Keratinocyte (primary cell): Measurements from ENCODE around the gene PDXDC1. TPM values are rescaled to one million over a fixed set of nuclear protein-coding genes. Genes with fewer than 3 reads are reported as not detected.
A peak's percentile ranks its signal among the peaks of the same experiment; 100 is the strongest.
"Not testable (repeated sequence)": the region's sequence is repeated elsewhere in the genome, so short reads cannot be mapped to it uniquely, and the experiment has no call there.

Experiments used
- DNase-seq: peaks from one replicate; pipeline ENCODE4 v3.0.0-alpha.2; 2011; ENCODE audit warnings: low read depth, missing footprints, low spot score
- FAIRE-seq: peaks from 2 replicates; lab custom pipeline; 2011; peaks lifted over from hg19 to GRCh38; lab: Jason Lieb, UNC
- H2AFZ ChIP-seq: 2 replicates; pipeline ENCODE4 v1.6.0; 2012; ENCODE audit warnings: low read length, control low read depth, inconsistent platforms; ENCODE audit not compliant: control insufficient read depth
- H3K27ac ChIP-seq: 2 replicates; pipeline ENCODE4 v1.5.1; 2011; ENCODE audit warnings: low read length; ENCODE audit not compliant: control insufficient read depth, insufficient read depth
- H3K27me3 ChIP-seq: 3 replicates; pipeline ENCODE4 v1.6.0; 2011; ENCODE audit warnings: low read length; ENCODE audit not compliant: control insufficient read depth, insufficient read depth; ENCODE audit errors: extremely low read depth
- H3K36me3 ChIP-seq, 2 experiments: 2 replicates in 1 of 2; 3 replicates in 1 of 2; pipeline ENCODE4 v1.5.1; 2011; ENCODE audit warnings: low read length in 2 of 2, mild to moderate bottlenecking in 1 of 2; ENCODE audit not compliant: control insufficient read depth in 2 of 2, insufficient read depth in 2 of 2; ENCODE audit errors: extremely low read depth in 1 of 2
- H3K4me1 ChIP-seq: 3 replicates; pipeline ENCODE4 v1.5.1; 2011; ENCODE audit warnings: low read length; ENCODE audit not compliant: control insufficient read depth, insufficient read depth; ENCODE audit errors: extremely low read depth
- H3K4me2 ChIP-seq: 3 replicates; pipeline ENCODE4 v1.6.0; 2011; ENCODE audit warnings: low read depth, low read length; ENCODE audit not compliant: control insufficient read depth, insufficient read depth; ENCODE audit errors: extremely low read depth
- H3K4me3 ChIP-seq, 3 experiments: fragments of 200-600 bp in 1 of 3; sonication (generic) in 1 of 3; 2 replicates in 2 of 3; 3 replicates in 1 of 3; pipeline ENCODE4 v1.5.1; 2011 to 2016; ENCODE audit warnings: low read length in 3 of 3, mild to moderate bottlenecking in 3 of 3, control low read depth in 2 of 3, inconsistent platforms in 1 of 3, low read depth in 1 of 3, mixed read lengths in 1 of 3, mixed run types in 1 of 3, moderate library complexity in 1 of 3; ENCODE audit not compliant: control insufficient read depth in 2 of 3, insufficient read depth in 2 of 3; ENCODE audit errors: extremely low read depth in 1 of 3
- H3K79me2 ChIP-seq: 2 replicates; pipeline ENCODE4 v1.6.0; 2012; ENCODE audit warnings: low read length; ENCODE audit not compliant: control insufficient read depth, insufficient read depth
- H3K9ac ChIP-seq: 3 replicates; pipeline ENCODE4 v1.6.0; 2011; ENCODE audit warnings: low read length; ENCODE audit not compliant: control insufficient read depth, insufficient read depth; ENCODE audit errors: extremely low read depth
- H3K9me1 ChIP-seq: 3 replicates; pipeline ENCODE4 v1.6.0; 2011; ENCODE audit warnings: low read length; ENCODE audit not compliant: control insufficient read depth, insufficient read depth; ENCODE audit errors: extremely low read depth
- H3K9me3 ChIP-seq: 2 replicates; pipeline ENCODE4 v1.5.1; 2012; ENCODE audit warnings: low read depth, low read length; ENCODE audit not compliant: control insufficient read depth
- H4K20me1 ChIP-seq: 3 replicates; pipeline ENCODE4 v1.6.0; 2011; ENCODE audit warnings: low read length; ENCODE audit not compliant: control insufficient read depth, insufficient read depth; ENCODE audit errors: extremely low read depth
- dilution Hi-C: fragments of 300-500 bp; cut with MboI; formaldehyde crosslinking; loops from one replicate; pipeline ENCODE4 v1.7.0; 2020; ENCODE audit warnings: low sequenced_read_pairs; ENCODE audit not compliant: extremely low pct_ligation_motif_present
- polyA minus RNA-seq, 3 experiments: library from RNA; depleted of rRNA, polyadenylated mRNA; stranded (reverse); fragments of >200 nt; gene quantifications; 1 replicate in 1 of 3; 2 replicates in 1 of 3; 3 replicates in 1 of 3; pipeline ENCODE4 v1.2.3, GENCODE V29; 2011
- polyA plus RNA-seq, 5 experiments: library from polyadenylated mRNA; depleted of rRNA in 3 of 5; stranded (reverse) in 3 of 5; stranded (forward) in 1 of 5; unstranded in 1 of 5; fragments of >200 nt; gene quantifications; 1 replicate in 1 of 5; 2 replicates in 3 of 5; 3 replicates in 1 of 5; pipeline versions ENCODE4 v1.2.1 to v1.2.3, GENCODE V29; 2011 to 2012; ENCODE audit warnings: missing spikeins in 2 of 5, low read depth in 1 of 5, low replicate concordance in 1 of 5

PDXDC1 gene, protein sequence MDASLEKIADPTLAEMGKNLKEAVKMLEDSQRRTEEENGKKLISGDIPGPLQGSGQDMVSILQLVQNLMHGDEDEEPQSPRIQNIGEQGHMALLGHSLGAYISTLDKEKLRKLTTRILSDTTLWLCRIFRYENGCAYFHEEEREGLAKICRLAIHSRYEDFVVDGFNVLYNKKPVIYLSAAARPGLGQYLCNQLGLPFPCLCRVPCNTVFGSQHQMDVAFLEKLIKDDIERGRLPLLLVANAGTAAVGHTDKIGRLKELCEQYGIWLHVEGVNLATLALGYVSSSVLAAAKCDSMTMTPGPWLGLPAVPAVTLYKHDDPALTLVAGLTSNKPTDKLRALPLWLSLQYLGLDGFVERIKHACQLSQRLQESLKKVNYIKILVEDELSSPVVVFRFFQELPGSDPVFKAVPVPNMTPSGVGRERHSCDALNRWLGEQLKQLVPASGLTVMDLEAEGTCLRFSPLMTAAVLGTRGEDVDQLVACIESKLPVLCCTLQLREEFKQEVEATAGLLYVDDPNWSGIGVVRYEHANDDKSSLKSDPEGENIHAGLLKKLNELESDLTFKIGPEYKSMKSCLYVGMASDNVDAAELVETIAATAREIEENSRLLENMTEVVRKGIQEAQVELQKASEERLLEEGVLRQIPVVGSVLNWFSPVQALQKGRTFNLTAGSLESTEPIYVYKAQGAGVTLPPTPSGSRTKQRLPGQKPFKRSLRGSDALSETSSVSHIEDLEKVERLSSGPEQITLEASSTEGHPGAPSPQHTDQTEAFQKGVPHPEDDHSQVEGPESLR
- polyA plus RNA-seq = 57.9 to 70.7 TPM (median 67.0 TPM) in 3 replicates
- polyA plus RNA-seq (2011; ENCODE audit: low read depth) = 100 TPM
- polyA plus RNA-seq (2011; cell fraction: cytosol; rRNA removed) = 40.9 and 71.4 TPM in 2 replicates
- polyA plus RNA-seq (2011; cell fraction: nucleus; rRNA removed) = 120 and 128 TPM in 2 replicates
- 37.7 and 57.3 TPM in 2 replicates for polyA plus RNA-seq (2012; ENCODE audit: low replicate concordance)
- polyA minus RNA-seq = 75.7 to 104 TPM (median 84.8 TPM) in 3 replicates
- 54.7 TPM for polyA minus RNA-seq (2011; cell fraction: cytosol; rRNA and poly(A)+ RNA removed)
- 37.6 and 88.2 TPM in 2 replicates for polyA minus RNA-seq (2011; cell fraction: nucleus; rRNA and poly(A)+ RNA removed)

DNA sequence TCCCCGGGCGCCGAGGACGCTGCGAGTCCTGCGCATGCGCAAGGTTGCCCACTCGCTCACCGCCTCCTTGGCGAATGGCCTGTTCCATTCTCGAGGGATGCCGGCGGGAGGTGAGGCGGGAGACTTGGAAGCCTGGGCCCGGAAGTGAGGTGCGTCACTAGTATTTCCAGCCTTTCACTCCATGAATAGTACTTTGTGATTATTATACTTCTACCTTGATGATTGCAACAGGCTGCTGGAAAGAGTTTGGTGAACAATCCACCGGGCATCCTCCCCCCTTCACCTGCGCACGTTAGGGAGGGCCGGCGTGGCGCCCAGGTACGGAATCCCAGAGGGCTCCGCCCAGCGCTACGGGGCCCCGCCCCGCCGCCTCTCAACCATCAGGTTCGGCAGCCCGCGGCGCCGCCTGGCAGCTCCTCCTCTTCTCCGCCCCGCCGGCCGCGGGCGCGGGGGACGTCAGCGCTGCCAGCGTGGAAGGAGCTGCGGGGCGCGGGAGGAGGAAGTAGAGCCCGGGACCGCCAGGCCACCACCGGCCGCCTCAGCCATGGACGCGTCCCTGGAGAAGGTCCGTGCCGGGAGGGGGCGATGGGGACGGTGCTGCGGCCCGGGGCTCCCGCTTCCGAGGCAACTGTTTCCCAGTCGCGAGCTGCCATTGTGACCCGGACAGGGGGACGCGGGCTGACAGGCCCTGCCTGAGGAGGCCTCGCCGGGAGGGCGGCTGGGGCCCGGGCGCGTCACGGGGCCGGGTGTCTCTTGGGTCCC, at the start of gene PDXDC1:
PDXDC1 (plus strand) TSS at position 371 of the 762 bp plus-strand sequence; CDS start at position 545, 174 bp downstream.
- FAIRE-seq, H3K9me3 ChIP-seq, H3K36me3 ChIP-seq, dilution Hi-C loops, H3K9me1 ChIP-seq, H4K20me1 ChIP-seq, H3K27me3 ChIP-seq: not testable (repeated sequence)
- peaks cover 13% of the 10 kb centered on the region for H3K4me1 ChIP-seq
- H3K4me2 ChIP-seq = peak within 1 kb of the TSS; percentile 96
- H3K27ac ChIP-seq = peak within 1 kb of the TSS; percentile 80
- peak within 1 kb of the TSS; percentile 88 for H3K9ac ChIP-seq
- H3K4me3 ChIP-seq = peak within 1 kb of the TSS; percentile 83 to 96 (median 86)
- H3K79me2 ChIP-seq = peaks cover 41% of the 10 kb centered on the region
- DNase-seq = peak; percentile 77
- H2AFZ ChIP-seq = peak within 1 kb of the TSS; percentile 88

DNA sequence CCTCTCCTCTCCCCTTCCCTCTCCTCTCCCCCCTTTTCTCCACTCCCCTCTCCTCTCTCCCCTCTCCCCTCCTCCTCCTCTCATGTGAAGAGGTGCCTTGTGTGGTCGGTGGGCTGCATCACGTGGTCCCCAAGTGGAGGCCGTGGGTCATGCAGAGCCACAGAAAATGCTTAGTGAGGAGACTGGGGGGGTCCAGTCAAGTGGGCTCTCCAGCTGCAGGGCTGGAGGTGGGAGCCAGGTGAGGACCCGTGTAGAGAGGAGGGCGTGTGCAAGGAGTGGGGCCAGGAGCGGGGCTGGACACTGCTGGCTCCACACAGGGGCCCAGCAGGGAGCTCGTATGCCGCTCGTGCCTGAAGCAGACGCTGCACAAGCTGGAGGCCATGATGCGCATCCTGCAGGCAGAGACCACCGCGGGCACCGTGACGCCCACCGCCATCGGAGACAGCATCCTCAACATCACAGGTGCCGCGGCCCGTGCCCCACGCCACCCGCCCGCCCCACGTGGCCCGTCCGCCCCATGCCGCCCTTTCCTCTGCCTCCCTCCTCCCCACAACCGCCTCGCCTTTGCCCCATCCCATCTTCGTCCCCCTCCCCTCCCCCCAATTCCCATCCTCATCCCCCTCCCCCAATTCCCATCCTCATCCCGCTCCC, 46.6 kb upstream of the PDXDC1 start:
- H2AFZ ChIP-seq, H3K27me3 ChIP-seq, H3K9me1 ChIP-seq, H3K9ac ChIP-seq, H3K27ac ChIP-seq, H3K79me2 ChIP-seq, H3K9me3 ChIP-seq, H3K4me2 ChIP-seq, H4K20me1 ChIP-seq, FAIRE-seq, DNase-seq, dilution Hi-C loops, H3K4me1 ChIP-seq, H3K4me3 ChIP-seq, H3K36me3 ChIP-seq: not testable (repeated sequence)

DNA sequence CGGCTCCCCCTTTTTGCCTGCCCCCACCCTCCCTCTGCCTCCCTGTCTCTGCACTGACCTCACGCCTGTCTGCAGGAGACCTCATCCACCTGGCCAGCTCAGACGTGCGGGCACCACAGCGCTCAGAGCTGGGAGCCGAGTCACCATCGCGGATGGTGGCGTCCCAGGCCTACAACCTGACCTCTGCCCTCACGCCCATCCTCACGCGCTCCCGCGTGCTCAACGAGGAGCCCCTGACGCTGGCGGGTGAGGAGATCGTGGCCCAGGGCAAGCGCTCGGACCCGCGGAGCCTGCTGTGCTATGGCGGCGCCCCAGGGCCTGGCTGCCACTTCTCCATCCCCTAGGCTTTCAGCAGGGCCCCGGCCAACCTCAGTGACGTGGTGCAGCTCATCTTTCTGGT, 45.6 kb upstream of the PDXDC1 start:
- H3K4me2 ChIP-seq, DNase-seq, H3K9me3 ChIP-seq, H4K20me1 ChIP-seq, dilution Hi-C loops, H3K27ac ChIP-seq, FAIRE-seq, H3K9me1 ChIP-seq, H3K4me1 ChIP-seq, H3K4me3 ChIP-seq, H3K27me3 ChIP-seq, H2AFZ ChIP-seq, H3K79me2 ChIP-seq, H3K36me3 ChIP-seq, H3K9ac ChIP-seq: not testable (repeated sequence)

DNA sequence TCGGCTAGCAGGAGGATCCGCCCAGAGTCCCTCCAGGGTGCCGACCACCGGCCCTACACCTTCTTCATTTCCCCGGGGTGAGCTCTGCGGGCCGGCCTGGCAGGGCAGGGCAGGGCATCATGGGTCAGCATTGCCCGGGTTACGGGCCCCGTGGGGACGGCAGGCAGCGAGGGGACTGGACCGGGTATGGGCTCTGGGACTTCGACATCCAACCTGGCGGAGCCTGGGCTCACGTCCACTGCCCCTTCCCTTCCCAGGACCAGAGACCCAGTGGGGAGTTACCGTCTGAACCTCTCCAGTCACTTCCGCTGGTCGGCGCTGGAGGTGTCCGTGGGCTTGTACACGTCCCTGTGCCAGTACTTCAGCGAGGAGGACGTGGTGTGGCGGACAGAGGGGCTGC, 44.6 kb upstream of the PDXDC1 start:
- FAIRE-seq, H3K27me3 ChIP-seq, H3K9me3 ChIP-seq, dilution Hi-C loops, H3K4me1 ChIP-seq, H3K9ac ChIP-seq, H3K4me3 ChIP-seq, H2AFZ ChIP-seq, H3K27ac ChIP-seq, H3K4me2 ChIP-seq, DNase-seq, H3K9me1 ChIP-seq, H3K36me3 ChIP-seq, H3K79me2 ChIP-seq, H4K20me1 ChIP-seq: not testable (repeated sequence)
